ENCODE data around the gene CCDC57.
"Not testable (repeated sequence)": the region's sequence is repeated elsewhere in the genome, so short reads cannot be mapped to it uniquely, and the experiment has no call there.

The CCDC57 gene

DNA sequence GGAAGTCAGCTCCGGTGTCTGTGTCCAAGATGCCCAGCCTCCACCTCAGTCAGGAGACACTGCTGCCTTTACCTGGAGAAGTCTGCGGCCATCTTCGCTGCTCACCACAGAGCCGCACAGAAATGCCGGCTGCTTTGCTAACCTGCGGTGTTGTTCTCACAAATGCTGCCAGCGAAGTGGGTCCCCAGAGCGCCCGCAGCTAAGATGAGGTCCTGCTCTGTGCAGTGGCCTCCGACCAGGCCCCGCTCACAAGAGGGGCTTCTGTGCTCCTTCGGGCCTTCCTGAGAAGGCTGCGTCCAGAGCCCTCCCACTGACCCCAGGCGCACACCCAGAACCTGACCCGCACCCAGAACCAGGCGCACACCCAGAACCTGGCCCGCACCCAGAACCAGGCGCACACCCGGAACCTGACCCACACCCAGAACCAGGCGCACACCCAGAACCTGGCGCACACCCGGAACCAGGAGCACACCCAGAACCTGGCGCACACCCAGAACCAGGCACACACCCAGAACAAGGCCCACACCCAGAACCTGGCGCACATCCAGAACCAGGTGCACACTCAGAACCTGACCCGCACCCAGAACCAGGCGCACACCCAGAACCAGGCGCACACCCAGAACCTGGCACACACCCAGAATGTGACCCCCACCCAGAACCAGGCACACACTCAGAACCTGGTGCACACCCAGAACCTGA lies 63.1 kb downstream of the CCDC57 start:
- no peak for DNase-seq

DNA sequence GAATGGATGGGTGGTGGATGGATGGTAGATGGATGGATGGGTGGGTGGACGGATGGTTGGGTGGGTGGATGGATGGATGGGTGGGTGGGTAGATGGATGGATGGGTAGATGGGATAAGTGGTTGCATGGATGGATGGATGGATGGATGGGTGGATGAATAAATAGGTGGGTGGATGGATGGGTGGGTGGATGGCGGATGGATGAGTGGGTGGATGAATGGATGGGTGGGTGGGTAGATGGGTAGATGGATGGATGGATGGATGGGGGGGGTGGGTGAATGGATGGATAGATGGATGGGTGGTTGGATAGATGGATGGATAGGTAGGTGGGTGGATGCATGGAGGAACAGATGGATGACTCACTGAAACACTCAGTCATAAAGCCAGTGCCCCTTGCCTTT lies 63.6 kb downstream of the CCDC57 start:
- no peak for DNase-seq

GRCh38 chr17:82148011-82148410 lies 64.6 kb downstream of the CCDC57 start:
- DNase-seq: no peak

DNA sequence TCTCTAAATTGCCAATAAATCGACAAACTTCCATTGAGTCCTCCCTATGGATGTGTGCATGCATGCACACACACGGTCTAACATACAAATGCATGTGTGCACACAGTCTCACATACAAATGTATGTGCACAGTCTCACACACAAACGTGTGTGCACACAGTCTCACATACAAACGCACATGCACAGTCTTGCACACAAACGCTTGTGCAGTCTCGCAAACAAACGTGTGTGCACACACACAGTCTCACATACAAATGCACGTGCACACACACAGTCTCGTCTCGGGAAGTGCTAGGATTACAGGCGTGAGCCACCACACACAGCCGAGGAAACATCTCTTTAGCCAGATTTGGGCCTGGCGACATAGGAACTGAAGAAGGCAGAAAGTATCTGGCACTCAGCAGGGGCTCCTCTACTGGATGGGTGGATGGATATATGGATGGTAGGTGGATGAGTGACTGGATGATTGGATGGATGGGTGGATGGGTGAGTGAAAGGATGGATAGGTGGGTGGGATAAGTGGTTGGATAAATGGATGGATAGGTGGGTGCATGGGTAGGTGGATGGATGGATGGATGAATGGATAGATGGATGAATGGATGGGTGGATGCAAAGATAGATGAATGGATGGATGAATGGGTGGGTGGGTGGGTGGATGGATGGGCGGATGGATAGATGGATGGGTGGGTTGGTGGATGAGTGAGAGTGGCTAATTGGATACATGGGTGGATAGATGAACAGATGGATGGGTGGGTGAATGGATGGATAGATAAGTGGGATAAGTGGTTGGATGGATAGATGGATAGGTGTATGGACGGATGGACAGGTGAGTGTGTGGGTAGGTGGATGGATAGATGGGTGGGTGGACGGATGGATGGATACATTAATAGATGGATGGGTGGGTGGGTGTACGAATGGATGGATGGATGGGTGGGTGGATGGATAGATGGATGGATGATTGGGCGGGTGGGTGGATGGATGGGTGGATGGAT lies 65.7 kb downstream of the CCDC57 start:
- no peak for DNase-seq

- DNase-seq: no peak
Measured at GRCh38 chr17:82145550-82146155, 67.0 kb downstream of the CCDC57 start.

- DNase-seq: no peak
Measured at GRCh38 chr17:82143333-82143732, 69.3 kb downstream of the CCDC57 start.

- DNase-seq: not testable (repeated sequence)
Measured at GRCh38 chr17:82139961-82140360, 72.7 kb downstream of the CCDC57 start.

DNA sequence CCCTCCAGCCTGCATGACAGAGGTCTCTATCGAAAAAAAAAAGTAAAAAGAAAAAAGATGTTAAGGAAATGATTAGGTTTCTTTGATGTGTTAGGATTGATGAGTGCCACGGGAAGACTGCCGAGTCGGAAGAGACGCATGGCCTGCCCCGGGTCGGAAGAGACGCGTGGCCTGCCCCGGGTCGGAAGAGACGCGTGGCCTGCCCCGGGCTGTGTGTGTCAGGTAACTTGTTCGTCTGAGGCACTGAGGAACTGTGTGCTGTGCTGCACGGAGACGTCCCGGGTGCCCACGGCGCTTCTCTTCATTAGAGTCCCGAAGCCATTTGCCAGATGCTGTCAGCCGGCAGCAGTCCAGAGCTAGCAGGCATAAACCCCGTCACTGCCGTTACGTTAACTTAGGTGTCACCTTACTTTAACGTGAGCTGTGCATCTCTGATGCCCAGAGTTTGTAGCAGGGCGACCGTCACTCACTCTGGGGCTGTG lies 74.1 kb downstream of the CCDC57 start:
- no peak for DNase-seq

DNA sequence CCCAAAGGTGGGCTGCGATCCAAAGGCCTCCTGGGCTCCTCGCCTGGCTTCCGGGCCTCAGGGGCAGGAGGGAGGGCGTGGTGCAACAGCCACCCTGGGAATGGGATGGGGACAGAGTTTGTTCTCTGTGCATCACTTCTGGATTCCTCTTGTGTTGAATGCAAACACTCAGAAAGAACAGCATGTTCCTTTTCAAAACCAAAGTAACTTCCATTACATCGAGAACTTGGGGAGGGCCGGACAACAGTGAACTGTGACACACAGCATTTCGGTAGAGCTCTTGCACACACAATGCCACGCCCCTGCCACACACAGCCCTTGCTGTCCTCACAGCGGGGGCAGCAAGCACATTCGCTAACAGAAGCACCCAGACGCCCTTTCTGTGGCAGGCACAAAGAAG lies 78.5 kb downstream of the CCDC57 start:
- DNase-seq: no peak

DNA sequence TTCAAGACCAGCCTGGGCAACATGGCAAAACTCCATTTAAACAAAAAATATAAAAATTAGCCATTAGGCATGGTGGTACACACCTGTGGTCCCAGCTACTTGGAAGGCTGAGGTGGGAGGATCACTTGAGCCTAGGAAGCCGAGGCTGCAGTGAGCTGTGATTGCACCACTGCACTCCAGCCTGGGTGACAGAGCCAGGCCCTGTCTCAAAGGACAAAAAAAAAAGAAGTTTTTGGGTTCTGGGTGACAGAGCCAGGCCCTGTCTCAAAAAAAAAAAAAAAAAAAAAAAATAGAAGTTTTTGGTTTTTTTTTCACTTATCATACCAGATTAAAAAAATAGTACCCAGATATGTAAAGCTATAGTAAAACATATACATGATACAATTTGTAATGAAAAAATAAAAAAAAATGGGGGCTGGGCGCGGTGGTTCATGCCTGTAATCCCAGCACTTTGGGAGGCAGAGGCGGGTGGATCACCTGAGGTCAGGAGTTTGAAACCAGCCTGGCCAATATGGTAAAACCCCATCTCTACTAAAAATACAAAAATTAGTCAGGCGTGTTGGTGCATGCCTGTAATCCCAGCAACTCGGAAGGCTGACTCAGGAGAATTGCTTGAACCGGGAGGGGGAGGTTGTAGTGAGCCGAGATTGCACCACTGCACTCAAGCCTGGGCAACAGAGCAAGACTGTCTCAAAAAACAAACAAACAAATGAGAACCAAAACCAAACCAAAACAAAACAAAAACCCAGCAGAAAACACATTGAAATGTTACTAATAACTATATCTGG lies 79.3 kb downstream of the CCDC57 start:
- DNase-seq: not testable (repeated sequence)

DNA sequence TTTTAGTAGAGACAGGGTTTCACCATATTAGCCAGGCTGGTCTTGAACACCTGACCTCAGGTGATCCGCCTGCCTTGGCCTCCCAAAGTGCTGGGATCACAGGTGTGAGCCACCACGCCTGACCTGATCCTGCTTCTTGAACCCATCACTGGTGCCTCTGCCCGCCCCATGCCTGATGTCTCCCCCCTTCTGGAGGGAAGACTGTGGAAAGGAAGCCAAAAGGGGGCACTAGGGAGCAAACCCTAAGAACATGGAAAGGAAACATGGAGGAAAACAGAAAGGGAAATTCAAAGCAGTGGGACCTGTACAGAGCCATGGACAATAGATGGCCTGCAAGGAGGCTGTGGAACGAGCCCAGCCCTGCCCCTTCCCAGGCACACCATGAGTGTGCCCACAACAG lies 83.5 kb downstream of the CCDC57 start:
- DNase-seq: no peak

DNA sequence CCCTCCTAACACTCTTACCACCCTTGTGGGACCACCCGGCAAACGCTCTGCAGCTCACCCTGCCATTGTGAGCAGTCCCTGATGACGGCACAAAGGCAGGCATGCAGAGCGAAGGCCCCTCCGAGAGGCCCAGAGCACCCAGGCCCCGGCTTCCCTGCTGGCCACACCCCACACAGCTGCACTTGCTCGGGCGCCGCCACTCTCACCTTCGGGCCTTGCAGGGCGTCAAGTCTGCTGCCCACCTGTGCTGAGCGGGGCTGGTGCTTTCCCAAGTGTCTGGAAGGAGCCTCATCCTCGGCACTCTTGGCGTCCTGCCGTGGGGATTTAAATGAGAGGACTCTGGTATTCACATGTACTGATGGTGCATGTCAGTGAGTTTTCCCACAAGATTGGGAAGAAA lies 84.4 kb downstream of the CCDC57 start:
- no peak for DNase-seq

DNA sequence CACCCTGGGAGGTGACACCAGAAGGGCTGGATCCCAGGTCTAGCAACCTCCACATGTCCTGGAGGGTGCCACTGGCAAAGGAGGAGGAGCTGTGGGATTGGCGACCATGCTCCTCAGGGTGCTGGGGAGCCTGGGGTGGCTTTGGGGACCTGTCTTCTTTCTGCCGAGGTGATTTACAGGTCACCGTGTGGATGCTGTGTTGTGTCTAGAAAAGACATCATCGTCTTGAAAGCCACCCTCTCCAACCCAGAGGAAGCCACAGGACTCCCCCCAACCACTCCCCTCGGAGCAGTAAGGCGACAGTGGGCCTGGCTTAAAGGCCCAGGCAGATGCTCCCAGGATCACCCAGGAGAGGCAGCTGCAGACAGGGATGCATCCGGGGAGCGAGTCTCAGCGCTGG lies 84.9 kb downstream of the CCDC57 start:
- DNase-seq: peak; percentile 8 to 46

DNA sequence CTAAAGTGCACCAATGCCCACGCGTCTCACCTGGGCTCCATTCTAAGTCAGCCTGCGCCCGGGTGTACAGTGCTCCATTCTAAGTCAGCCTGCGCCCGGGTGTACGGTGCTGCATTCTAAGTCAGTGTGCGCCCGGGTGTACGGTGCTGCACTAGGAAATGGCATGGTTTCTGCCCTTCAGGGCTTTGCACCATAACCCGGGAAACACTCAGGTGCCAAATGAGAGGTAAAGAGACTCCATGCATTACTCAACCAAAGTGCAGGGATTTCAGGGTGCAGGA lies 85.4 kb downstream of the CCDC57 start:
- DNase-seq: no peak

DNA sequence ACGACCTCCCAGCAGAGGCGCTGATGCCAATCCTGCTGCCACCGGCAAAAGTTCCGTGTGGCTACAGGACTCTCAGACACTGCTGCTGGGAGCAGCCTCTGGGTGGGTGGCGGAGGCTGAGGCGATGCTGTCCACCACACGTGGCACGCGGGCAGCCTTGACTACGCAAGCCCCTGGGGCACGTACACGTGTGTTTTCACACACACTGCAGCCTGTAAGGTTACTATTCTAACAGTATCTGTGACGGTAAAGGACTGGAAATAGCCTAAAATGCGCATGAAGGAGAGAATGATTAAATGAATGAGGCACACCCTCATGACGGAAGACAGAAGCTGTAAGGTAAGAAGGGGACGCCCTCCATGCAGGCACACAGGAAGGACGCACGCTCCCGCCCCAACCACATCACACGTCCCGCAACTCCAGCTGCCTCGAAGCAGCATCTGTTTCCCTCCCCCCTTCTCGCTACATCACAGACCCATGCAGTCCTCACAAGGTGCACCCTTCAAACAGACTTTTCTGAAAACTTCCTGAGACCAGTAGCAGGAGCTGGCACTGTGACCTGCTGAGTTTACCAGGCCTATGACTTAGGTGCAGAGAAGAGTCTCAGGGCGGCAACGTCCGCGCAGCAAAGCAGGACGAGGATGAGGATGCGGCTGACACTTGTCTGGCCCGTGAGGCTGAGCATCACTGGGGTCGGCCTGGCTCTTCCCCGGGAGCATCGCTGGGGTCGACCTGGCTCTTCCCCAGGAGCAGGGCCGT lies 85.9 kb downstream of the CCDC57 start:
- DNase-seq: peak; percentile 92 to 94

- DNase-seq: no peak
Measured at GRCh38 chr17:82124101-82124500, 88.5 kb downstream of the CCDC57 start.

DNA sequence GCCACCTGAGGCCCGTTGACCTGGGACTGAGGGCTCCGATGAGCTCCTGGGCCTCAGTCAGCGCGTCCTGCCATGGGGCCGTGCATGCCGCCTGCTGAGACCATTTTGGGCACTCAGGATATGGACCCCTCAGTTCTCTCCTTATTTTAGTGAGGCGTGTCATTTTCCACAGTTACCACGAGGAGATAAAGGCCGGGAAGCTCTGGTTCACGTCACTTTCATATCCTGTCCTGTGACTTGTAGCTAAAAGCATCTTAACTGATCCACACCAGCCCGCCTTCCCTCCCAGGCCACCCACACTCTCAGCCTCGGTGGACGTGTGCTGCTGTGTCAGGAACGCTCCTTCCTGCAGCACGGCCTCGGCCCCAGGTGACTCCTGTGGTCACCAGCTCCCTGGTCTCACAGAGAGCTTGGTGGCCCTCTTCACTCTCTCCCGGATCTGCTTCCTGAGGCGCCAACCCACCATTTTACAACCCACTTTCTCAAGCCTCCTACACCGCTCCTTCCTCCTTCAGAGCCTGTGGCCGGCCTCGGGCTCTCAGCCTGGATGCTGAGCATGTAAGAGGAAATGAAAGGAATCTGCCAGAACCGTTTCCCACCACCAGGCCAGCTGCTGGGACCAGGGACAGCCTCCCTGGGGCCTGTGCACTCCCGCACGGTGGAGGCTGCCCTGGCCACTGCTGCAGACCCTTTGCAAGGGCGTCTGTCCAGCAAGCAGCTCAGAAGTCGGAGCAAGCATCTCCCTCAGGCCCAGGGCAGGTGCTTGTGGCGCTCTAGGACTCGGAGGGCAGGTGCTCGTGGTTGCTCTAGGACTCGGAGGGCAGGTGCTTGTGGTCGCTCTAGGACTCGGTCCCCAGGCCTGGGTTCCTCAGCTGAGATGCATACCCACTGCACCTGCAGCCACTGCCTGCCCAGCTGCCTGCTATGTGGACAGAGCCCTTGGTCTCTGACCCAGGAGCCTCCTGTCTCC lies 90.7 kb downstream of the CCDC57 start:
- DNase-seq: no peak

- no peak for DNase-seq
Measured at GRCh38 chr17:82121246-82121645, 91.4 kb downstream of the CCDC57 start.

GRCh38 chr17:82120148-82120547 lies 92.5 kb downstream of the CCDC57 start:
- DNase-seq: peak in 1 of 2 donors; percentile 38

- no peak for DNase-seq
Measured at GRCh38 chr17:82118815-82119380, 93.7 kb downstream of the CCDC57 start.

All from CD4-positive, alpha-beta T cell treated with Interleukin-4 for 1 hour (primary cell).